HEK293T (cell line): ENCODE data around the gene USP19.

ENCODE experiments used
- CTCF ChIA-PET: fragments of 350-600 bp; formaldehyde crosslinking; extraction: SDS; loops from one replicate; lab custom pipeline; 2021; ENCODE audit warnings: antibody characterized with exemption, inconsistent platforms; lab: Yijun Ruan, JAX
- POLR2A ChIA-PET: fragments of 350-600 bp; formaldehyde crosslinking; extraction: SDS; loops from one replicate; lab custom pipeline; 2020; ENCODE audit warnings: antibody characterized with exemption, inconsistent platforms; lab: Yijun Ruan, JAX
- DNase-seq: peaks from one replicate; pipeline ENCODE4 v3.0.0; 2012; ENCODE audit warnings: mixed read lengths; ENCODE audit errors: extremely low spot score
- ARNT ChIP-seq: fragments of 450-650 bp; IDR thresholded peaks from 2 replicates; pipeline ENCODE4 v1.6.1; 2017; ENCODE audit warnings: mild to moderate bottlenecking
- BHLHE40 ChIP-seq: fragments of 450-650 bp; IDR thresholded peaks from 2 replicates; pipeline ENCODE4 v1.6.1; 2016; ENCODE audit warnings: mild to moderate bottlenecking, moderate library complexity, borderline replicate concordance
- CTBP1 ChIP-seq: fragments of 450-650 bp; IDR thresholded peaks from 2 replicates; pipeline ENCODE4 v1.6.1; 2016; ENCODE audit warnings: borderline replicate concordance
- ELF4 ChIP-seq: fragments of 450-650 bp; IDR thresholded peaks from 2 replicates; pipeline ENCODE4 v1.6.1; 2017; ENCODE audit warnings: antibody characterized with exemption
- FOXA1 ChIP-seq: fragments of 450-650 bp; IDR thresholded peaks from 2 replicates; pipeline ENCODE4 v1.6.1; 2016; ENCODE audit warnings: mild to moderate bottlenecking
- FOXK2 ChIP-seq: fragments of 450-650 bp; IDR thresholded peaks from 2 replicates; pipeline ENCODE4 v1.6.1; 2016; ENCODE audit warnings: mild to moderate bottlenecking
- FOXM1 ChIP-seq: fragments of 450-650 bp; IDR thresholded peaks from 2 replicates; pipeline ENCODE4 v1.6.1; 2017; ENCODE audit warnings: mild to moderate bottlenecking, borderline replicate concordance
- HDGF ChIP-seq: fragments of 450-650 bp; IDR thresholded peaks from 2 replicates; pipeline ENCODE4 v1.6.1; 2017; ENCODE audit warnings: antibody characterized with exemption, borderline replicate concordance
- L3MBTL2 ChIP-seq: fragments of 450-650 bp; conservative IDR thresholded peaks from 2 replicates; pipeline ENCODE4 v1.6.1; 2016; ENCODE audit warnings: mild to moderate bottlenecking
- LEF1 ChIP-seq: fragments of 450-650 bp; IDR thresholded peaks from 2 replicates; pipeline ENCODE4 v1.6.1; 2017; ENCODE audit warnings: mild to moderate bottlenecking, borderline replicate concordance
- NFRKB ChIP-seq: fragments of 450-650 bp; IDR thresholded peaks from 2 replicates; pipeline ENCODE4 v1.6.1; 2016; ENCODE audit warnings: mild to moderate bottlenecking, moderate library complexity
- SP1 ChIP-seq: fragments of 450-650 bp; IDR thresholded peaks from 2 replicates; pipeline ENCODE4 v1.6.1; 2017
- SUZ12 ChIP-seq: fragments of 450-650 bp; IDR thresholded peaks from 2 replicates; pipeline ENCODE4 v1.6.1; 2016; ENCODE audit warnings: mild to moderate bottlenecking
- TARDBP ChIP-seq: fragments of 450-650 bp; IDR thresholded peaks from 2 replicates; pipeline ENCODE4 v1.6.1; 2016
- ZNF384 ChIP-seq: fragments of 450-650 bp; IDR thresholded peaks from 2 replicates; pipeline ENCODE4 v1.6.1; 2016
- TF ChIP-seq, protein P1 (sequence below): fragments of 450-650 bp; IDR thresholded peaks from 2 replicates; pipeline ENCODE4 v1.6.1; 2016

The USP19 gene

GRCh38 chr3:49124991-49125670 is 4.5 kb upstream of the USP19 start:
- TF ChIP-seq FOXK2 (no peak), SP1 (no peak)
- DNase-seq: no peak
- CTCF ChIA-PET: no interaction called here
- POLR2A ChIA-PET: interaction anchor here (1.0 kb wide), 1 partner anchor 7 kb away, joined by 3 read pairs; the partner anchor contains the start of gene LAMB2

DNA sequence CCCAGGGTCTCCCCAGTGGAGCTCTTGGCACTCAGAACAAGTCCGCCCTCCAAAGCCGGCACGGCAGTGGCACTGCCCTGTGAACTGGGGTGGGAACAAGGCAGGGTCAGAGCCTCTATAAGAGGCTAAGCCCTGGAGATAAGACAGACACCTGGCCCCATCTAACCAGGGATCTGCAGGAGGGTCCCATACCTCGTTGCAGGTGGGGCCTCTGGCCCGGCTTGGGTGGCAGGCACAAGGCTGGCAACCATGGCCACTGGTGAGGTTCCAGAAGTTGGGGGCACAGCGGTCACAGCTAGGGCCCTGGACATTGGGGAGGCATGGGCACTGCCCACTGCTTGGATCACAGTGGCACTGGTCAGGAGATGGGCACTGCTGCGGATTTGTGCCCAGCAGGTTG is 3.6 kb upstream of the USP19 start:
- CTCF ChIA-PET: no interaction called here
- TF ChIP-seq SUZ12: no peak
- TF ChIP-seq, protein P1, sequence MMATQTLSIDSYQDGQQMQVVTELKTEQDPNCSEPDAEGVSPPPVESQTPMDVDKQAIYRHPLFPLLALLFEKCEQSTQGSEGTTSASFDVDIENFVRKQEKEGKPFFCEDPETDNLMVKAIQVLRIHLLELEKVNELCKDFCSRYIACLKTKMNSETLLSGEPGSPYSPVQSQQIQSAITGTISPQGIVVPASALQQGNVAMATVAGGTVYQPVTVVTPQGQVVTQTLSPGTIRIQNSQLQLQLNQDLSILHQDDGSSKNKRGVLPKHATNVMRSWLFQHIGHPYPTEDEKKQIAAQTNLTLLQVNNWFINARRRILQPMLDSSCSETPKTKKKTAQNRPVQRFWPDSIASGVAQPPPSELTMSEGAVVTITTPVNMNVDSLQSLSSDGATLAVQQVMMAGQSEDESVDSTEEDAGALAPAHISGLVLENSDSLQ: no peak
- TF ChIP-seq HDGF: no peak
- TF ChIP-seq ELF4: no peak
- no peak for TF ChIP-seq L3MBTL2
- no peak for TF ChIP-seq NFRKB
- TF ChIP-seq CTBP1: no peak
- no peak for TF ChIP-seq FOXK2
- no peak for TF ChIP-seq SP1
- TF ChIP-seq BHLHE40: no peak
- no peak for TF ChIP-seq ARNT
- no peak for TF ChIP-seq FOXM1
- TF ChIP-seq ZNF384: no peak
- no peak for TF ChIP-seq TARDBP
- no peak for TF ChIP-seq FOXA1
- TF ChIP-seq LEF1: no peak
- no peak for DNase-seq
- POLR2A ChIA-PET: interaction anchor here (1.0 kb wide), 1 partner anchor 8 kb away, joined by 3 read pairs; the partner anchor contains the start of gene LAMB2

- POLR2A ChIA-PET: no interaction called here
- CTCF ChIA-PET: no interaction called here
- no peak for DNase-seq
- TF ChIP-seq, protein P1: no peak
- TF ChIP-seq L3MBTL2: no peak
- no peak for TF ChIP-seq LEF1
- TF ChIP-seq SP1: no peak
- TF ChIP-seq TARDBP: no peak
- no peak for TF ChIP-seq ELF4
- no peak for TF ChIP-seq BHLHE40
- no peak for TF ChIP-seq CTBP1
- no peak for TF ChIP-seq HDGF
- TF ChIP-seq NFRKB: no peak
- TF ChIP-seq ARNT: no peak
- no peak for TF ChIP-seq FOXA1
- no peak for TF ChIP-seq FOXM1
- TF ChIP-seq ZNF384: no peak
Observed at GRCh38 chr3:49123687-49124086, 3.1 kb upstream of the USP19 start.

- DNase-seq: no peak
- TF ChIP-seq FOXA1 (no peak), SUZ12 (no peak), FOXK2 (no peak), FOXM1 (no peak), CTBP1 (no peak), LEF1 (no peak), SP1 (no peak)
- TF ChIP-seq, protein P1: no peak
- ChIA-PET CTCF (no interaction called here), POLR2A (interaction anchor here (1.3 to 2.0 kb wide), 3 partner anchors 10 to 116 kb away, joined by 4 to 8 read pairs (median 6); partner anchors contain the start of genes LAMB2, QRICH1 and WDR6)
Observed at GRCh38 chr3:49122886-49123545, 2.4 kb upstream of the USP19 start.

- ChIA-PET POLR2A (interaction anchor here (1.3 to 2.0 kb wide), 3 partner anchors 10 to 115 kb away, joined by 4 to 8 read pairs (median 6); partner anchors contain the start of genes LAMB2, QRICH1 and WDR6), CTCF (no interaction called here)
- no peak for DNase-seq
- no peak for TF ChIP-seq LEF1
- TF ChIP-seq BHLHE40: no peak
- TF ChIP-seq NFRKB: no peak
Observed at GRCh38 chr3:49122451-49122850, 1.8 kb upstream of the USP19 start.

GRCh38 chr3:49122022-49122421 is 1.4 kb upstream of the USP19 start:
- ChIA-PET CTCF (no interaction called here), POLR2A (interaction anchor here (0.5 to 2.2 kb wide), 6 partner anchors 10 to 115 kb away, joined by 3 to 66 read pairs (median 5); partner anchors contain the start of genes LAMB2, QRICH1 and WDR6)
- TF ChIP-seq, protein P1: no peak
- TF ChIP-seq FOXA1: no peak
- no peak for TF ChIP-seq FOXK2
- no peak for TF ChIP-seq ELF4
- no peak for TF ChIP-seq ARNT
- no peak for TF ChIP-seq SP1
- no peak for TF ChIP-seq TARDBP
- TF ChIP-seq CTBP1: no peak
- no peak for TF ChIP-seq L3MBTL2
- no peak for TF ChIP-seq LEF1
- no peak for TF ChIP-seq BHLHE40
- no peak for DNase-seq
